T-helper 1 cell treated with Interleukin-12 subunit alpha and Interleukin-12 subunit beta and Interleukin-4 antibody, amounts not matched to agents 30 μg/mL and 1 μg/mL, for 36 hours (primary cell): Measurements from ENCODE around the gene TNP2.

ENCODE experiments used
- H3K27ac Mint-ChIP-seq: one replicate; pipeline ENCODE4 v1.8.0; 2021; ENCODE audit warnings: mild to moderate bottlenecking, mixed read lengths
- H3K27me3 Mint-ChIP-seq: one replicate; pipeline ENCODE4 v1.8.0; 2021; ENCODE audit warnings: low read depth, mixed read lengths
- H3K36me3 Mint-ChIP-seq: one replicate; pipeline ENCODE4 v1.8.0; 2021; ENCODE audit warnings: low read depth, mixed read lengths
- H3K4me1 Mint-ChIP-seq: one replicate; pipeline ENCODE4 v1.8.0; 2021; ENCODE audit warnings: low read depth, mixed read lengths
- H3K4me3 Mint-ChIP-seq: one replicate; pipeline ENCODE4 v1.8.0; 2021; ENCODE audit warnings: mild to moderate bottlenecking, moderate library complexity, mixed read lengths
- H3K9me3 Mint-ChIP-seq: one replicate; pipeline ENCODE4 v1.8.0; 2021; ENCODE audit warnings: mixed read lengths

TNP2 gene

DNA sequence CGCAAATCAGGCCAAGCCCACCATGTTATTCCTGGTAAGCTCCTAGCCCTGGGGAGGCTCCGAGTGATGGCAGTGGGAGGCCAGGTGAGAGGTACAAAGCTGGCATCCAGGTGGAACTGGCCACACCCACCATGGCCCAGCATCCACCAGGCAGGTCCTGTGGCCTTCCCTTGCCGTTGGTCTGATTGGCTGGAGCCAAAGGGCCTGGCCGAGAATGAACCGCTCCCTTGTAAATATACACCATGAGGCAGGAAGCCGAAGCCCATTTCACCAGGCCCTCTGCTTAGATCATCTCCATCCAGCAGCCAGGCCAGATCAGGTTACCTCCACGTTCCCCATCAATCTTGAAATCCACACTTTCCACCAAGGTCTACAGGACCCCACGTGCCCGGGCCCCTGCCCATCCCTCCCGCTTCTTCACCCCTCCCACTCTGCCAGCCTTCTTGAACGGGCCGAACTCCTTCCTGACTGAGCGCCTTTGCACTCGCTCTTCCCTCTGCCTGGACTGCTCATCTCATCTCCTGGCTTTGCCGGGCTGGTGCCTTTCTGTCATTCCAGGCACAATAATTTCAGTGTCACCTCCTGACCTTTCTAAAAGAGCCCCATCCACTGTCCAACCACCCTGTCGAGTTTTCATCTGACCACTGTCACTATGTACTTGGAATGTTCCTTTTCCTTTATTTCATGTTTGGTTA is 18.9 kb downstream of the TNP2 start:
- Mint-ChIP-seq H3K4me3 (peak overlapping the region; percentile 4), H3K36me3 (peaks cover 53% of the 10 kb centered on the region)

DNA sequence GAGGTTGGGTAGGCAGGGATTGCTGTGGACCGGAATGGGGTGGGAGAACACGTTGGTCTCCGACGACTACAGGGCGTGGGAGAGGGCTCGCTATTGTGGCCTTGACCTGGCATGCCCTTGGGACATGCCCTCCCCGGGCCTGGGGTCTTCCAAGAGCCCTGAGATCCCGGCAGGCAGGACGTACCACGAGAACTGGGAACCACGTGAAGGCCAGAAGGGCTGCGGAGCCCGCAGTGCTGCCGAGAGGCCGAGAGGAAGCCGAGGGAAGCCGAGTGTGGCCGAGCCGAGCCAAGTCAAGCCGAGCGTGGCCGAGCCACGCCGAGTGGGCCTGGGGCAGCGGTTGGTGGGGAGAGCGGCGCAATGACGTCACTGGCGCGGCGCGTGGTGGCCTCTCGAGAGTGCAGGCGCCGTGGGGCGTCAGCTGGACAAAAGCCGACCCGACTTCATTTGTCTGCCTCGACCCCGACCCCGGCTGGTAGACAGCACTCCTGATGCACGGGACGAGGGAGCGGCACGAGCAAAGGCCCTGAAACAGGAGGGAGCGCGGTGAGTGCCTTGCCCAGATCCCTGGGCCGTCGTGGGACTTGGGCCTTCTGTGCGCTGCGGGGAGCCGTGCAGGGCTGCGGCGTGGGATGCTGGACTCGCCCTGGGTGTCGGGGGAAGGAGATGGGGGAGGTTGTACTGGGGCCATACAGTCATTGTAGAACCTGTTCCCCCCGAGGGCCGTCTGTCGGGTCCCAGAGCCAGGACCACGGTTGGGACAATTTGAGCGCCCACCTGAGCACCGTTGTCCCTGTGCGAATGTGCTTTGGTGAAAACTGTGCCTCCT is 19.7 kb downstream of the TNP2 start:
- peaks cover 58% of the 10 kb centered on the region for H3K4me1 Mint-ChIP-seq
- H3K27me3 Mint-ChIP-seq, result no peaks in the 10 kb centered on the region
- H3K9me3 Mint-ChIP-seq, result no peaks in the 10 kb centered on the region
- no peak overlapping the region for H3K4me3 Mint-ChIP-seq
- peak overlapping the region; percentile 60 for H3K27ac Mint-ChIP-seq
- H3K36me3 Mint-ChIP-seq, result peaks cover 50% of the 10 kb centered on the region

More for the DNA sequence above, 18.9 kb downstream of the TNP2 start:
- no peaks in the 10 kb centered on the region for H3K9me3 Mint-ChIP-seq
- H3K4me1 Mint-ChIP-seq, result peaks cover 54% of the 10 kb centered on the region
- H3K27ac Mint-ChIP-seq, result peak overlapping the region; percentile 52
- H3K27me3 Mint-ChIP-seq, result no peaks in the 10 kb centered on the region

GRCh38 chr16:11248133-11248532 is 21.0 kb downstream of the TNP2 start:
- peaks cover 52% of the 10 kb centered on the region for H3K4me1 Mint-ChIP-seq
- no peak overlapping the region for H3K27ac Mint-ChIP-seq

GRCh38 chr16:11245988-11246387 is 23.1 kb downstream of the TNP2 start:
- H3K27ac Mint-ChIP-seq, result peak overlapping the region; percentile 22
- no peaks in the 10 kb centered on the region for H3K27me3 Mint-ChIP-seq
- H3K9me3 Mint-ChIP-seq, result no peaks in the 10 kb centered on the region
- H3K4me3 Mint-ChIP-seq, result no peak overlapping the region
- peaks cover 35% of the 10 kb centered on the region for H3K4me1 Mint-ChIP-seq
- peaks cover 22% of the 10 kb centered on the region for H3K36me3 Mint-ChIP-seq

More at GRCh38 chr16:11248133-11248532, 21.0 kb downstream of the TNP2 start:
- peaks cover 38% of the 10 kb centered on the region for H3K36me3 Mint-ChIP-seq
- no peak overlapping the region for H3K4me3 Mint-ChIP-seq
- H3K27me3 Mint-ChIP-seq, result no peaks in the 10 kb centered on the region
- H3K9me3 Mint-ChIP-seq, result no peaks in the 10 kb centered on the region

GRCh38 chr16:11245222-11245737 is 23.8 kb downstream of the TNP2 start:
- H3K27me3 Mint-ChIP-seq, result no peaks in the 10 kb centered on the region
- H3K9me3 Mint-ChIP-seq, result no peaks in the 10 kb centered on the region
- peak overlapping the region; percentile 55 for H3K27ac Mint-ChIP-seq
- peaks cover 30% of the 10 kb centered on the region for H3K4me1 Mint-ChIP-seq
- peaks cover 17% of the 10 kb centered on the region for H3K36me3 Mint-ChIP-seq
- H3K4me3 Mint-ChIP-seq, result no peak overlapping the region

DNA sequence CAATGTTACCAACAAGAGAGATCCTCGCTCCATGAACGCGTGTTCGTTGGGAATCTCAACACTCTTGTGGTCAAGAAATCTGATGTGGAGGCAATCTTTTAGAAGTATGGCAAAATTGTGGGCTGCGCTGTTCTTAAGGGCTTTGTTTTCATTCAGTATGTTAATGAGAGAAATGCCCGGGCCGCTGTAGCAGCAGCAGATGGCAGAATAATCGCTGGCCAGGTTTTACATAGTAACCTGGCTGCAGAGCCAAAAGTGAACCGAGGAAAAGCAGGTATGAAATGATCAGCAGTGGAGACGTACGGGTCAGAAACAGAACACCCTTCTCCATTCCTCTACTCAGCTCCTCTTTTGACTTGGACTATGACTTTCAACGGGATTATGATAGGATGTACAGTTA is 26.5 kb downstream of the TNP2 start:
- Mint-ChIP-seq H3K27ac (no peak overlapping the region), H3K4me1 (peaks cover 28% of the 10 kb centered on the region), H3K27me3 (no peaks in the 10 kb centered on the region), H3K4me3 (no peak overlapping the region), H3K9me3 (no peaks in the 10 kb centered on the region), H3K36me3 (peaks cover 9% of the 10 kb centered on the region)

GRCh38 chr16:11241480-11242204 is 27.5 kb downstream of the TNP2 start:
- Mint-ChIP-seq H3K4me1 (peaks cover 30% of the 10 kb centered on the region), H3K27ac (no peak overlapping the region), H3K9me3 (no peaks in the 10 kb centered on the region), H3K36me3 (peaks cover 5% of the 10 kb centered on the region), H3K27me3 (no peaks in the 10 kb centered on the region), H3K4me3 (no peak overlapping the region)

DNA sequence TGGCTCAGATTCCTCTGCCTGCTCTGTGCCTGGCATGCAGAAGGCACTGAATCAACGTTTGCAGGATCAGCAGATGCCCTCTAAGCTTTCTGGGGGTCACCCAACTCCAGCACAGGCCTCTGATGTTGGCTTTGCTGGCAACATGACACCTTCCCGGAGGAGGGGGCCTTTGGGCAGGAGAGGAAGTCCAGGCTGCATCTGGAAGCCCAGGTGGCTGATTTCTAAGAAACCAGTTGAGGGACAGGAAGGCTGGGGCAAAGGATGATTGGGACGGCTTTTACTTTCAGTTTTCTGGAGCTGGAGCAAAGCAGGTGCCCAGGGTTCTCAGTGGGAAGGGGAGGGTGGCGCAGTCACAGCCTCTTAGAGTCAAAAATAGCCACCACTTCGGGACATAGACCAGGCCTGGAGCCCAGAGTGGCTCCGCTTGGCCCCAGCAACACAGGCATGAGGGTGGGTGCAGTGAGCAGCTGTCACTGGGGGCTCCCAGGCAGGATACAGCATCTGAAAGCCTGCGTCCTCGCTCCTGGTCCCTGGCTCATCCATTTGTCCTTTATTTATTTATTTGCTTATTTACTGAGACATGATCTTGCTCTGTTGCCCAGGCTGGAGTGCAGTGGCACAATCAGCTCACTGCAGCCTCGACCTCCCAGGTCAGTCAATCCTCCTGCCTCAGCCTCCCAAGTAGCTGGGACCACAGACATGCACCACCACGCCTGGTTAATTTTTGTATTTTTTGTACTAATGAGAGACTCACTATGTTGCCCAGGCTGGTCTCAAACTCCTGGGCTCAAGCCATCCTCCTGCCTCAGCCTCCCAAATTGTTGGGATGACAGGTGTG is 28.3 kb downstream of the TNP2 start:
- Mint-ChIP-seq H3K9me3 (no peaks in the 10 kb centered on the region), H3K36me3 (peaks cover 4% of the 10 kb centered on the region), H3K4me1 (peaks cover 29% of the 10 kb centered on the region), H3K27ac (peak overlapping the region; percentile 83), H3K4me3 (peak overlapping the region; percentile 39), H3K27me3 (no peaks in the 10 kb centered on the region)

DNA sequence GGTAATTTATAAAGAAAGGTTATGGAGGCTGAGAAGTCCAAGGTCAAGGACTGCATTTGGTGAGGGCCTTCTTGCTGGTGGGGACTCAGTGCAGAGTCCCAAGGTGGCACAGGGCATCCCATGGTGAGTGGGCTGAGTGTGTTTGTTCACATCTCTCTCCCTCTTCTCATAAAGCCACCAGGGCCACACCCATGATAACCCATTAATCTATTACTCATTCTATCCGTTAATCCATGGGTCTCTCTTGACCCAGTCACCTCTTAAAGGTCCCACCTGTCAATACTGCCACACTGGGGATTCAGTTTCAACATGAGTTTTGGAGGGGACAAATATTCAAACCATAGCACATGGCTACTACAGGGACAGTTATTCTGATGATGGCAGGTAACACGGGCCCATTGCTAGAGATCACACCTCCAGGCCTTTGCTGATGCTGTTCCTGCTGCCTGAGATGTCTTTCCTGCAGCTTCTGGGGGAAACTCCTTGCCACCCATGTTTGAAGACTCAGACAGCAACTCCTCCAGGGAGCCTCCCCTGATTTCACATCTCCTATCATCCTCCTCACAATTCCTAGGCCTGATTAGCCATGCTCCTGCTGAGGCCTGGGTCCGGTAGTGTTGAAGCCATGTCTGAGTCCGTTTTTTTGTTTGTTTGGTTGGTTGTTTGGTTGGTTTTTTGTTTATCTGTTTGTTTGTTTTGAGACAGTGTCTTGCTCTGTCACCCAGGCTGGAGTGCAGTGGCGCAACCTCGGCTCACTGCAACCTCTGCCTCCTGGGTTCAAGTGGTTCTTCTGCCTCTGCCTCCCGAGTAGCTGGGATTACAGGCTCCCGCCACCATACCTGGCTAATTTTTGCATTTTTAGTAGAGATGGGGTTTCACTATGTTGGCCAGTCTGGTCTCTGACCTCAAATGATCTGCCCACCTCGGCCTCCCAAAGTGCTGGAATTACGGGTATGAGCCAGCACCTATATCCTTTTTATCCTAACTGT is 29.2 kb downstream of the TNP2 start:
- H3K4me3 Mint-ChIP-seq, result peak overlapping the region; percentile 39

GRCh38 chr16:11238272-11239202 is 30.6 kb downstream of the TNP2 start:
- Mint-ChIP-seq H3K27ac (peak overlapping the region; percentile 20), H3K27me3 (no peaks in the 10 kb centered on the region), H3K9me3 (no peaks in the 10 kb centered on the region), H3K4me1 (peaks cover 36% of the 10 kb centered on the region), H3K4me3 (no peak overlapping the region), H3K36me3 (no peaks in the 10 kb centered on the region)

More for the DNA sequence above, 29.2 kb downstream of the TNP2 start:
- H3K4me1 Mint-ChIP-seq, result peaks cover 26% of the 10 kb centered on the region
- H3K9me3 Mint-ChIP-seq, result no peaks in the 10 kb centered on the region
- H3K36me3 Mint-ChIP-seq, result peaks cover under 1% of the 10 kb centered on the region
- H3K27ac Mint-ChIP-seq, result peak overlapping the region; percentile 83
- no peaks in the 10 kb centered on the region for H3K27me3 Mint-ChIP-seq

GRCh38 chr16:11236461-11237254 is 32.5 kb downstream of the TNP2 start:
- Mint-ChIP-seq H3K9me3 (no peaks in the 10 kb centered on the region), H3K27ac (no peak overlapping the region), H3K4me1 (peaks cover 49% of the 10 kb centered on the region), H3K4me3 (no peak overlapping the region), H3K27me3 (no peaks in the 10 kb centered on the region), H3K36me3 (no peaks in the 10 kb centered on the region)

DNA sequence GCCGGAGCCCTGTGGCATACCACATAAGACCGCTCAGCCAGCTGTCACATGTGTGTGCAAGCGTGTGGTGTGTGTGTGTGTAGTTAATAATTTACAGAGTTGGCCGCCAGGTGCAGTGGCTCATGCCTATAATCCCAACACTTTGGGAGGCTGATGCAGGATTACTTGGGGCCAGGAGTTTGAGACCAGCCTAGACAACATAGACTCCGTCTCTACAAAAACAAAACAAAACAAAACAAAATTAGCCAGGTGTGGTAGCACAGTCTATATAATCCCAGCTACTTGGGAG is 33.5 kb downstream of the TNP2 start:
- no peaks in the 10 kb centered on the region for H3K27me3 Mint-ChIP-seq
- no peaks in the 10 kb centered on the region for H3K36me3 Mint-ChIP-seq
- no peaks in the 10 kb centered on the region for H3K9me3 Mint-ChIP-seq
- H3K27ac Mint-ChIP-seq, result peak overlapping the region; percentile 69
- no peak overlapping the region for H3K4me3 Mint-ChIP-seq
- peaks cover 58% of the 10 kb centered on the region for H3K4me1 Mint-ChIP-seq
